Measurements from ENCODE around the gene CTAG2. TPM values are rescaled to one million over a fixed set of nuclear protein-coding genes. Genes with fewer than 3 reads are reported as not detected.
"Not testable (repeated sequence)": the region's sequence is repeated elsewhere in the genome, so short reads cannot be mapped to it uniquely, and the experiment has no call there.

The CTAG2 gene
- total RNA-seq, 1 donor from 2014 or later, result not detected

- DNase-seq (ENCODE audit: low spot score), result no peak
- H3K4me3 Mint-ChIP-seq (ENCODE audit: low read depth), result no peak overlapping the region
- H3K27me3 Mint-ChIP-seq (ENCODE audit: low read depth), result no peaks in the 10 kb centered on the region
- intact Hi-C loops (cut with micrococcal nuclease), result no loop called here
- no peak overlapping the region for H3K27ac Mint-ChIP-seq
- no peaks in the 10 kb centered on the region for H3K36me3 Mint-ChIP-seq (ENCODE audit: low read depth)
- peaks cover 4% of the 10 kb centered on the region for H3K9me3 Mint-ChIP-seq
- peaks cover 6% of the 10 kb centered on the region for H3K4me1 Mint-ChIP-seq (ENCODE audit: low read depth)
These were observed 3.9 kb upstream of the CTAG2 start for GRCh38 chrX:154657226-154657805.

GRCh38 chrX:154655786-154656185, 2.4 kb upstream of the CTAG2 start:
- Mint-ChIP-seq H3K4me1 (ENCODE audit: low read depth) (no peaks in the 10 kb centered on the region), H3K4me3 (ENCODE audit: low read depth) (no peak overlapping the region), H3K27ac (no peak overlapping the region), H3K36me3 (ENCODE audit: low read depth) (no peaks in the 10 kb centered on the region), H3K27me3 (ENCODE audit: low read depth) (no peaks in the 10 kb centered on the region), H3K9me3 (no peaks in the 10 kb centered on the region)
- no peak for DNase-seq (ENCODE audit: low spot score)
- intact Hi-C loops (cut with micrococcal nuclease), result no loop called here

- no peaks in the 10 kb centered on the region for H3K36me3 Mint-ChIP-seq (ENCODE audit: low read depth)
- intact Hi-C loops (cut with micrococcal nuclease), result no loop called here
- H3K4me1 Mint-ChIP-seq (ENCODE audit: low read depth), result no peaks in the 10 kb centered on the region
- H3K27me3 Mint-ChIP-seq (ENCODE audit: low read depth), result no peaks in the 10 kb centered on the region
- no peaks in the 10 kb centered on the region for H3K9me3 Mint-ChIP-seq
- no peak overlapping the region for H3K4me3 Mint-ChIP-seq (ENCODE audit: low read depth)
- DNase-seq (ENCODE audit: low spot score), result no peak
- no peak overlapping the region for H3K27ac Mint-ChIP-seq
These were observed 2.0 kb upstream of the CTAG2 start for GRCh38 chrX:154655346-154655745.

GRCh38 chrX:154654925-154655324, 1.5 kb upstream of the CTAG2 start:
- Mint-ChIP-seq H3K9me3 (no peaks in the 10 kb centered on the region), H3K36me3 (ENCODE audit: low read depth) (no peaks in the 10 kb centered on the region), H3K27ac (no peak overlapping the region), H3K4me3 (ENCODE audit: low read depth) (no peak overlapping the region), H3K27me3 (ENCODE audit: low read depth) (no peaks in the 10 kb centered on the region), H3K4me1 (ENCODE audit: low read depth) (no peaks in the 10 kb centered on the region)
- intact Hi-C loops (cut with micrococcal nuclease), result no loop called here
- no peak for DNase-seq (ENCODE audit: low spot score)

DNA sequence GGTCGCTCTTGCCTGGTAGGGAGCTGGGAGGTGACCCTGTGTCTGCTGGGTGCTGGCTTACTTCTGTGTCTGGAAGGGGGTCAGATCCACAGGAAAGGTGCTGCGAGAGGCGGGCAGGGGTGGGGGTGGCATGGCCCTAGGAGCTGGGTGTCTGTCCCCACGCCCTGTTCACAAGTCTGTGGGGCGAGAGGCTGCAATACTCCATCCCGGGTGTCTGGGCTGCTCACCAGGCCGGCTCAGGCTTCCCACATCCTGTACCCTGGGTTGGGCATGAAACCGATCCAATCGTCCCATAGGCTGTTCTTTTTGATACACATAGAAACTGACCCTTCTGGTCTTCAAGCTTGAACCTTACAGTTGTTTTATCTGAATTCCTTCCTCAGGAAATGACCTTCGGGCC, 993 bp upstream of the CTAG2 start:
- intact Hi-C loops (cut with micrococcal nuclease), result no loop called here
- Mint-ChIP-seq H3K9me3 (no peaks in the 10 kb centered on the region), H3K27me3 (ENCODE audit: low read depth) (no peaks in the 10 kb centered on the region), H3K27ac (no peak overlapping the region), H3K36me3 (ENCODE audit: low read depth) (no peaks in the 10 kb centered on the region), H3K4me1 (ENCODE audit: low read depth) (no peaks in the 10 kb centered on the region), H3K4me3 (ENCODE audit: low read depth) (no peak overlapping the region)
- no peak for DNase-seq (ENCODE audit: low spot score)

DNA sequence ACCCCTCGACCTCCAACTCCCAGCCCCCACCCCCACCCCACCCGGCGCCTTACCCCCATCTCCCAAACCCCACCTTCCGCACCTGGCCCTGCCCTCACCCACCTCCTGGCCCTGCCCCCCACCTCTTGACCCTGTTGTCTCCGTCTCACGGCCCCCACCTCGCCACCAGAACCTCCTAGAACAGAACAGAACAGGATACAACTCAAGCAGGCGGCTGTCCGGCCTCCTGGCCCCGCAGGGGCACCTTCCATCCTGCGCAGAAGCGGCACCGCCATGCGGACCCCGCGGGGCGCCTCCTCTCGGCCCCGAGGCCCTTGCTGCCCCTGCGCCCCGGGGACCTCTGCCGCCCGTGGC, 354 bp downstream of the CTAG2 start:
- no peaks in the 10 kb centered on the region for H3K9me3 Mint-ChIP-seq
- H3K36me3 Mint-ChIP-seq (ENCODE audit: low read depth), result no peaks in the 10 kb centered on the region
- intact Hi-C loops (cut with micrococcal nuclease), result no loop called here
- no peaks in the 10 kb centered on the region for H3K4me1 Mint-ChIP-seq (ENCODE audit: low read depth)
- no peaks in the 10 kb centered on the region for H3K27me3 Mint-ChIP-seq (ENCODE audit: low read depth)
- no peak for DNase-seq (ENCODE audit: low spot score)
- no peak overlapping the region for H3K4me3 Mint-ChIP-seq (ENCODE audit: low read depth)
- H3K27ac Mint-ChIP-seq, result no peak overlapping the region

DNA sequence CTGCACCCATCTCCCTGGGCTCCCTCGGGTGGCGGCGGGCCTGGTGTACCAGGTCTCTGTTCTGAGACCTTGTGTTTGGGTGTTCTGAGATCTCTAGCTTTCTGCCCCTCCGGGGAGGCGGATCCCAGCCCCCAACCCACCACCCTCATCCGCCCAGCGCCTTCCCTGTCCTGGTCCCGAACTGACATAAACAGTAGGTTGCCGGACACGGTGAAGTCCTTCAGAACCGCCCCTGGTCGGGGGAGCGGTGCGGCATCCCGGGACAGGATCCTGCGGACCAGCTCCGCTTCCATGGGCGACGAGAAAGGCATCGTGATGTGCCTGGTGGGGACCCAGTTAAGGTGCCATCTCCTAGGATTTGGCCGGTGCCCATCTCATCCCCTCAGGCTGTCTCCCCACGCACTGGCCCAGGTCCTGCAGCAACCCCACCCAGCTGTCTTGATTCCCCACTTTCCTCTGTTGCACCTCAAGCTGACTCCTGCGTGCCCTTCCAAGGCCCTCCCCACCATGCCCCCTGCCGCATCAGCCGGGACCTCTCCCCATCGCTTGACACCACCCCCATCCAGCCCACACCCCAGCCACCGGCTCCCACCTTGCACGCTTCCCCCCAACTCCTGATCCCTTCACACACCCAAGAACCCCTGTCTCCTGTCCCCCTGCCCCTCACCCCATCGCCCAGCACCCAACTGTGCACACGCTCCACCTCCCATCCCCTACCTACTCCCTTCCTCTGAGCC, 900 bp downstream of the CTAG2 start:
- H3K36me3 Mint-ChIP-seq (ENCODE audit: low read depth), result no peaks in the 10 kb centered on the region
- no peaks in the 10 kb centered on the region for H3K27me3 Mint-ChIP-seq (ENCODE audit: low read depth)
- H3K4me3 Mint-ChIP-seq (ENCODE audit: low read depth), result no peak overlapping the region
- DNase-seq (ENCODE audit: low spot score), result no peak
- no peak overlapping the region for H3K27ac Mint-ChIP-seq
- H3K4me1 Mint-ChIP-seq (ENCODE audit: low read depth), result no peaks in the 10 kb centered on the region
- no peaks in the 10 kb centered on the region for H3K9me3 Mint-ChIP-seq
- intact Hi-C loops (cut with micrococcal nuclease), result no loop called here

DNA sequence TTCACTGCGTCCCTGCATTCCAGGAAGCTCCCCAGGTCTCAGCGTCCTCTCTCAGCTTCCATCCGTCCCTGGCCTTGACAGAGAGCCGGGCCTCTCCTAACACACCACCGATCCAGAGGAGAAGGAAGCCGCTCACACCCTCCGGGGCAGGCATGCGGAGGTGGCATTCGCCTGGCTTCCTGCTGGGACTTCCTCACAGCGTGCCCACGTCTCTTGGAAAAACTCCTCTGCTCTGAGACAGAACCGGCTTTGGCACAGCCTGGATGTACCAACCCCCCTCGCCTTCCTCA, 3.2 kb downstream of the CTAG2 start:
- no peak for DNase-seq (ENCODE audit: low spot score)
- Mint-ChIP-seq H3K27me3 (ENCODE audit: low read depth) (no peaks in the 10 kb centered on the region), H3K9me3 (no peaks in the 10 kb centered on the region), H3K27ac (no peak overlapping the region), H3K4me3 (ENCODE audit: low read depth) (no peak overlapping the region), H3K36me3 (ENCODE audit: low read depth) (no peaks in the 10 kb centered on the region), H3K4me1 (ENCODE audit: low read depth) (no peaks in the 10 kb centered on the region)
- intact Hi-C loops (cut with micrococcal nuclease), result no loop called here

DNA sequence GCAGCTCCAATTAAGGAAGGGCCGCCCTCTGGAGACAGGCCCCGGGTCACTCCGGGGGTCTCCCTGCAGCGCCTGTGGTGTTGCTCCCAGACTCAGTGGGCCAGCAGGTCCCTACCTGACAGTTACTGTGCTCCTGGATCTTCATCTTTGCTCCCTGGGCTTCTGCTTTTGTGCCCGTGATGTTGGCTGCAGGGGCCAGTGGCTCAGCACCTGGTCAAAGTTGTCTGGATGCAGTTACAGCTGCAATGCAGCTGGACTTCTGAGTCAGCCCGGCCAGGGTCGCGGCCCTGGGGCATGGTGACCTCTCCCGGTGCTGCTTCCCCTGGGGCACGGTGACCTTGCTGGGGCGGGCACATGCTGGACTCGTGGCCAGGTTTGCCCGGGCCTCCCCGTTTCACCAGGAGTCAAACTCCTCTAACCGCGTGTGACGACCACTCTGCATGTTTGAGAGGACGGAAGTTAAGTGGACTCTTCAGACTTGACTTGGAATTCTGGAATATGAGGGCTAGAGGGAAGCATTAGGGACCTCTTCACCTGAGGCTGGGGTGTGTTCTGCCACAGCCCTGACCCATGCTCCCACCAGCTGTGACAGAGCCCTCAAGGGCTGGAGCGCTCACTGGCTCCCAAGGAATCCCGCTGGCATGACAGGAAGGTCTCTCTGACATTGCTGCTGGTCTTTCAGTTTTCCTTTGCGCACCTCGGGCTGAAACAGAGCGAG, 3.7 kb downstream of the CTAG2 start:
- intact Hi-C loops (cut with micrococcal nuclease), result no loop called here
- no peaks in the 10 kb centered on the region for H3K36me3 Mint-ChIP-seq (ENCODE audit: low read depth)
- H3K27ac Mint-ChIP-seq, result no peak overlapping the region
- H3K9me3 Mint-ChIP-seq, result no peaks in the 10 kb centered on the region
- H3K4me3 Mint-ChIP-seq (ENCODE audit: low read depth), result no peak overlapping the region
- H3K27me3 Mint-ChIP-seq (ENCODE audit: low read depth), result no peaks in the 10 kb centered on the region
- DNase-seq (ENCODE audit: low spot score), result no peak
- H3K4me1 Mint-ChIP-seq (ENCODE audit: low read depth), result no peaks in the 10 kb centered on the region

- Mint-ChIP-seq H3K4me3 (ENCODE audit: low read depth) (no peak overlapping the region), H3K9me3 (no peaks in the 10 kb centered on the region), H3K27ac (no peak overlapping the region), H3K4me1 (ENCODE audit: low read depth) (no peaks in the 10 kb centered on the region), H3K36me3 (ENCODE audit: low read depth) (no peaks in the 10 kb centered on the region), H3K27me3 (ENCODE audit: low read depth) (no peaks in the 10 kb centered on the region)
- intact Hi-C loops (cut with micrococcal nuclease), result no loop called here
- no peak for DNase-seq (ENCODE audit: low spot score)
These were observed 4.4 kb downstream of the CTAG2 start for GRCh38 chrX:154648931-154649330.

DNA sequence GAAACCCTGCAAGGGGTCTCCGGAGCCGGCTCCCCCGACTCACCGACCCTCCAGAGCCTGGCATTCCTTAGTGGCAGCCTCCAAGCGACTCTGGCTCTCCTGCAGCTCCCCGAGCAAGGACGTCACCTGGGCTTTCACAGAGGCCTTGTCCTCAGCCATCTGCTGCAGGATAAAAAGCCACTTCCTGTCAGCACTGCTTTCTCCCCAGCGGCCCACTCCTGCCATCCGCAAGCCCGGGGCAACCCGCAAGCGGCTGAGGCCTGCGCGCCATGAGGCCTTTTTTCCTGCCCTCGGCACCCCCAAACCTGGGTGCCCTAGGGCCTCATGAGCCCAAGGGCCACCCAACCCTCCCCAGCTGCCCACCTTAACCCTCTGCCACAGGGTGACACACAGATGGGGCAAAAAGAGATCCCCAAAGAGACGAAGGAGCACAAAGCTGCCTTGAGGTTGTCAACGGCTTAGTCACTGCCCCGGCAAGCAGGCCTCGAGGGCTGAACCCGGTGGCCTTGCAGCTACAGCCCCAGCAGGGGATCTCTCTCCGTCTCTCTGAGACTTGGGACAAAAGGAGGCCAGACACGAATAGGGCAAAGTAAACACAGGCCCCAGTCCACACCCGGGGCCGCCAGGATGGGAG, 7.5 kb downstream of the CTAG2 start:
- H3K4me1 Mint-ChIP-seq (ENCODE audit: low read depth); H3K9me3 Mint-ChIP-seq; DNase-seq (ENCODE audit: low spot score); H3K27me3 Mint-ChIP-seq (ENCODE audit: low read depth); H3K36me3 Mint-ChIP-seq (ENCODE audit: low read depth); intact Hi-C loops (cut with micrococcal nuclease); H3K4me3 Mint-ChIP-seq (ENCODE audit: low read depth); H3K27ac Mint-ChIP-seq: not testable (repeated sequence)

- H3K4me3 Mint-ChIP-seq (ENCODE audit: low read depth); H3K27ac Mint-ChIP-seq; H3K4me1 Mint-ChIP-seq (ENCODE audit: low read depth); H3K27me3 Mint-ChIP-seq (ENCODE audit: low read depth); DNase-seq (ENCODE audit: low spot score); H3K36me3 Mint-ChIP-seq (ENCODE audit: low read depth); intact Hi-C loops (cut with micrococcal nuclease); H3K9me3 Mint-ChIP-seq: not testable (repeated sequence)
These were observed 9.7 kb downstream of the CTAG2 start for GRCh38 chrX:154643708-154644107.

DNA sequence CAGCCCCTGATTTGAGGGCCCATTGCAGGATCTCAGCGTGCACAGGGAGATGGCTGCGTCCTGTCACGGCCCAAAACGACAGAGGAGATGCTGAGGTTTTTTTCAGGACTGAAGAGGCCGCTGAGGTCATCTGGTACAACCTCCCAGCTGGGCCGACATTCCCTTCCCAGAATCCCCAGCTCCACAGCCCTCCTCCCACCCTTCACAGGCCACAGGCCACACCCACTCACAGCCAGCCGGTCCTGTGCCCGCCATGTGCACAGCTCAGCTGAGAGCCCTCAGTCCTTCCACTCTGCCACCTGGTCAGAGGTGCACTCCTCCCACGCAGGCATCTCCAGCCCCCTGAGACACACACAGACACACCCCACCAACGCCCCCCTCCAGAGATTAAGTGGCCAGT, 11.6 kb downstream of the CTAG2 start:
- not testable (repeated sequence) for H3K36me3 Mint-ChIP-seq (ENCODE audit: low read depth); H3K4me1 Mint-ChIP-seq (ENCODE audit: low read depth)

More for the DNA sequence above, 11.6 kb downstream of the CTAG2 start:
- DNase-seq (ENCODE audit: low spot score); intact Hi-C loops (cut with micrococcal nuclease); H3K27me3 Mint-ChIP-seq (ENCODE audit: low read depth); H3K9me3 Mint-ChIP-seq; H3K4me3 Mint-ChIP-seq (ENCODE audit: low read depth); H3K27ac Mint-ChIP-seq: not testable (repeated sequence)
